Measurements from ENCODE around the gene PLA2G4D.

PLA2G4D gene

DNA sequence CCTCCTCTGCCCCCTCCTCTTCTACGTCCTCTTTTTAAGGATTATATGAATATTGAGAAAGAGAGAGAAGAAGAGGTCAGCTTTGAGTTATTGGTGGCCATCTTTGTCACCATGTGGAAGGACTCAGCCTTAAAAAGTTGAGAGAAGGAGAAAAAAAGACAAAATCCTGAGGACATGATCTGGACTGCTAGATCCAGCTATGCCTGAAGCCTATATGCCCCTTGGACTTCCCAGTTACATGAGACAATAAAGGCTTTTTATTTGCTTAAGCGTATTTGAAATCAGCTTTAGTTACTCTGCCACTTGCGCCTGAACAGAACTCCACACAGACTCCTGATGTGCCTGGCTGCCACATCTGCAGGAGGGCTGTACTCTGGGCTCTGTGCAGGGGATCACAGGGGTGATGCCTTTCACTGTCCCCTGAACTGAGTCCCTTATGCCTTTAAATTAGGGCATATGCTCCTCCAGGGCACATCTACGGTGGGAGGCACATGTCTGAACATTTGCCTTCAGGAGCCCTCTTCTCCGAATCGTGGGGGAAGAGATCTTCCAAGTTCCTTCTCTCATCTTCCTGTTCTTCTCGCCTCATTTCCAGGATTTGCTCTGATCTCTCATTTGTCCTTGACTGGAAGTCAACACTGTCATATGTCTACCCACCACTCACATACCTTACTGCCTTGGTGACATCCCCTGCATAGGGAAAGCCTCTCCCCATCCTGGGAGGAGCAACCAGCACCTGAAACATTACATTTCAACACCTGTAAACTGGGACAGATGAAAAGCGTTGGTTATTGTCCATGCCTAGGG is 59.5 kb downstream of the PLA2G4D start:
- no peak for FAIRE-seq
- no peak for DNase-seq (ENCODE audit: insufficient read length, low spot score)
- TF ChIP-seq, protein P1, sequence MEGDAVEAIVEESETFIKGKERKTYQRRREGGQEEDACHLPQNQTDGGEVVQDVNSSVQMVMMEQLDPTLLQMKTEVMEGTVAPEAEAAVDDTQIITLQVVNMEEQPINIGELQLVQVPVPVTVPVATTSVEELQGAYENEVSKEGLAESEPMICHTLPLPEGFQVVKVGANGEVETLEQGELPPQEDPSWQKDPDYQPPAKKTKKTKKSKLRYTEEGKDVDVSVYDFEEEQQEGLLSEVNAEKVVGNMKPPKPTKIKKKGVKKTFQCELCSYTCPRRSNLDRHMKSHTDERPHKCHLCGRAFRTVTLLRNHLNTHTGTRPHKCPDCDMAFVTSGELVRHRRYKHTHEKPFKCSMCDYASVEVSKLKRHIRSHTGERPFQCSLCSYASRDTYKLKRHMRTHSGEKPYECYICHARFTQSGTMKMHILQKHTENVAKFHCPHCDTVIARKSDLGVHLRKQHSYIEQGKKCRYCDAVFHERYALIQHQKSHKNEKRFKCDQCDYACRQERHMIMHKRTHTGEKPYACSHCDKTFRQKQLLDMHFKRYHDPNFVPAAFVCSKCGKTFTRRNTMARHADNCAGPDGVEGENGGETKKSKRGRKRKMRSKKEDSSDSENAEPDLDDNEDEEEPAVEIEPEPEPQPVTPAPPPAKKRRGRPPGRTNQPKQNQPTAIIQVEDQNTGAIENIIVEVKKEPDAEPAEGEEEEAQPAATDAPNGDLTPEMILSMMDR (IDR thresholded peaks at IDR 0.05; ENCODE audit: insufficient read depth, missing control alignments) = no peak

DNA sequence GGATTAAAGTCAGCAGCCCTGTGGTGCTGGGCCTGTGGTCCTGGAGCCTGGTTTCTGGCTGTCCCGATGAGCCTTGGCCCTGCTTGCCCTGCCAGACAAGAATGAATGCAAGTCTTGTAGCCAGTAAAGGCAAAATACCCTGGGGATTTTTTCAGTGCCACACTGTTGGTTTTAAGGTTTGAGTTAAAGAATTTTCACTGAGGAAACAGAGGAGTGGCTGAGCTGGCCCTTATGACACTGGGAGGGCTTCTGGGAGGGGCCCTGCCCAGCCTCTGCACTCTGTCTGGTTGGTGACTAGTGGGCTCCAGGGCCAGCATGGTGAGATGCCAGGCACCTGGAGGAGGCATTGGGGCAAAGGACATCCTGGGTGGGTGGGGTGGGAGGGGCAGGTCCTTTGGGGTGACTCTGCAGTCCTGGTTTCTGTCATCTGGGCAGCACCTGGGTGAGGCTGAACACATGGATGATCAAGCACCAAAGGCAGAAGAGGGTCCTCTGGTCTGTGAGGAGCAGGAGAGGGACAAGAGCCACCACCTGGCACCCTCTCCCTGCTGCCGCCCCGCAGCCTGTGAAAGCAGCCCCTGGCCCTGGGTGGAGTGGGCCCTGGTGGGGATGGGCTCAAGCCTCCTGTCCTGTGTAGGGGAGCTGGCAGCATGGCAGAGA is 61.0 kb downstream of the PLA2G4D start:
- TF ChIP-seq, protein P1 (IDR thresholded peaks at IDR 0.05; ENCODE audit: insufficient read depth, missing control alignments) = no peak
- DNase-seq (ENCODE audit: insufficient read length, low spot score) (no peak), FAIRE-seq (no peak)

- FAIRE-seq (no peak), DNase-seq (ENCODE audit: insufficient read length, low spot score) (no peak)
- TF ChIP-seq, protein P1 (IDR thresholded peaks at IDR 0.05; ENCODE audit: insufficient read depth, missing control alignments) = no peak
Measured at GRCh38 chr15:42032376-42033213, 61.8 kb downstream of the PLA2G4D start.

- FAIRE-seq = no peak
Measured at GRCh38 chr15:42031198-42031915, 63.0 kb downstream of the PLA2G4D start.

GRCh38 chr15:42027521-42027920 is 66.8 kb downstream of the PLA2G4D start:
- TF ChIP-seq, protein P1 (IDR thresholded peaks at IDR 0.05; ENCODE audit: insufficient read depth, missing control alignments) = no peak
- FAIRE-seq (no peak), DNase-seq (ENCODE audit: insufficient read length, low spot score) (no peak)

More at GRCh38 chr15:42031198-42031915, 63.0 kb downstream of the PLA2G4D start:
- DNase-seq (ENCODE audit: insufficient read length, low spot score) = no peak
- TF ChIP-seq, protein P1 (IDR thresholded peaks at IDR 0.05; ENCODE audit: insufficient read depth, missing control alignments) = no peak

GRCh38 chr15:42024303-42024702 is 70.1 kb downstream of the PLA2G4D start:
- TF ChIP-seq, protein P1 (IDR thresholded peaks at IDR 0.05; ENCODE audit: insufficient read depth, missing control alignments) = no peak
- DNase-seq (ENCODE audit: insufficient read length, low spot score) = no peak
- no peak for FAIRE-seq

Measured in D721Med (cell line).